HepG2 (cell line): Measurements from ENCODE around the gene SYP.

Experiments
- CTCF ChIP-seq: sonication (generic); formaldehyde crosslinking; IDR thresholded peaks from 2 replicates; pipeline ENCODE4 v1.5.0; 2020; ENCODE audit warnings: mild to moderate bottlenecking, missing genetic modification reagents, moderate library complexity
- SIN3A ChIP-seq: IDR thresholded peaks from 2 replicates; pipeline ENCODE4 v1.6.1; 2011; ENCODE audit warnings: low read depth, mild to moderate bottlenecking, control low read depth, low read length, borderline replicate concordance

- TF ChIP-seq SIN3A = no peak
- no peak for TF ChIP-seq CTCF (CRISPR knock-in tag)
These were observed 31.5 kb upstream of the SYP start for GRCh38 chrX:49231333-49232000.
